GM18526 (cell line): ENCODE results near the gene NEIL3.

ENCODE experiments used
- POLR2A ChIP-seq: IDR thresholded peaks from 3 replicates; pipeline ENCODE4 v1.6.1; 2011; ENCODE audit not compliant: insufficient read length; ENCODE audit errors: extremely low read depth

Gene NEIL3

GRCh38 chr4:177290780-177291179, 18.9 kb upstream of the NEIL3 start:
- no peak for TF ChIP-seq POLR2A

DNA sequence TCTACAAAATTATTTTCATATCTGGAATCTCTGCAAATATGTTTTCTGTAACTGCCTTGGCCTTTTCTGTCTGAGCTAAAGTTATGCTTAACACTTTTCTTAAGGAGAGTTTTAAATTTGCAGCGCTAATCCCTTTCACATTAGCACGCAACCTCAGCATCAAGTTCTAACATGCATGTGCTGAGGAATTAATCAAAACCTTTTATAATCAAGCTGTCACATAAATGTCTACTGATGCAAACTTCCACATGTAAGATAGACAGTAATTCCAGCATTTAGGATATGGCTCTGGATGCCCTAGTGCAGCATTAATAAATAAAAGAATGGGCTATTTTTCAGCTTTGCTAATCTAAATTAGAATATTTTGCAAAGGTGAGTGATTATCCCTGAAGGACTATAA, 17.5 kb upstream of the NEIL3 start:
- no peak for TF ChIP-seq POLR2A

- no peak for TF ChIP-seq POLR2A
Measured at GRCh38 chr4:177293208-177294033, 16.3 kb upstream of the NEIL3 start.

DNA sequence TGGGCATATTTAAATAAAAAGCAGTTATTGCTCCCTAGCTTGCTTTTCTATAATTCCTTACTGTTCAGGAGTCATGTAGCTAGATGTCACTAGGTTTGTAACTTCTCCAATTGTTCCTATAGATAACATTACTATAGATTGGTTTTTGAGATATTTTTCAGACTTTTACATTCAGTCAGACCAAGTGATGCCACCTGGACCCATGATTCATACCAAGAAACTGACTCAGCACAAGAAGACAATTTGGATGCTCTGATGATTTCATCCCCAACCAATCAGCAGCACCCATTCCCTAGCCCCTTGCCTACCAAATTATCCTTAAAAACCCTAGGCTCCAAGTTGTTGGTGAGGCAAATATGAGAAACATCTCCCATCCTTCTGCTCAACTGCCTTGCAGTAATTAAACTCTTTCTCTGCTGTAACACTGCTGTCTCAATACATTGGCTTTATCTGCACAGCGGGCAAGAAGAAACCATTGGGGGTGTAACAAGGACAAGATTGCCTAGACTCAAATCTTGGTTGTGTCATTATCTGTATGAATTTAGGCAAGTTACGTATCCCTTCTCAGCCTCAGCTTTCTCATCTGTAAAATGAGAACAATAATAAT, 11.8 kb upstream of the NEIL3 start:
- no peak for TF ChIP-seq POLR2A

- no peak for TF ChIP-seq POLR2A
Measured at GRCh38 chr4:177301126-177301639, 8.5 kb upstream of the NEIL3 start.

DNA sequence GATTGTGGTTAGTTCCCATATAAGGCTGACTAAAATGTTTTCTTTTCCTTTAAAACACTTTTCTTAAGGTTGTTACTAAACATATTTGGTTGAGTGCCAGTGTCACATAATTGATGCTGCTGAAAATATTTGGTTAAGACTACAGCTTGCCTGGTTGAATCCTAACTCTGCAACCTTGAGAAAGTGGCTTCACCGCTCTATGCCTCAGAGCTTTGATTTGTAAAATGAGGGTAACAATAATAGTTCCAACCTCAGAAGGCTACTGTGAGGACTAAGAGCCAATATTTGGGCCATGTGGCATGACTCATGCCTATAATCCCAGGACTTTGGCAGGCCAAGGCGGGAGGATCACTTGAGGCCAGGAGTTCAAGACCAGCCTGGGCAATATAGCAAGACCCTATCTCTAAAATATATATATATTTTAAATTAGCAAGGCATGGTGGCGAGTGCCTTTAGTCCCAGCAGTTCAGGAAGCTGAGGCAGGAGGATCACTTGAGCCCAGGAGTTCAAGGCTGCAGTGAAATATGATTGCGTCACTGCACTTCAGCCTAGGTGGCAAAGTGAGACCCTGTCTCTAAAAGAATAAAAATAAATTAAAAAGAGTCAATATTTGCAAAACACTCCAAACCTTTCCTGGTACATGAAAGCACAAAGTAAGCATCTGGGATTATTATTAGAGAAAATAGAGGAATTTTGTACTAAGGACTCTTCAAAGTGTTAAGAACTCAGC, 7.1 kb upstream of the NEIL3 start:
- TF ChIP-seq POLR2A = no peak

GRCh38 chr4:177304094-177304493, 5.6 kb upstream of the NEIL3 start:
- no peak for TF ChIP-seq POLR2A

GRCh38 chr4:177308125-177308524, 1.5 kb upstream of the NEIL3 start:
- no peak for TF ChIP-seq POLR2A

DNA sequence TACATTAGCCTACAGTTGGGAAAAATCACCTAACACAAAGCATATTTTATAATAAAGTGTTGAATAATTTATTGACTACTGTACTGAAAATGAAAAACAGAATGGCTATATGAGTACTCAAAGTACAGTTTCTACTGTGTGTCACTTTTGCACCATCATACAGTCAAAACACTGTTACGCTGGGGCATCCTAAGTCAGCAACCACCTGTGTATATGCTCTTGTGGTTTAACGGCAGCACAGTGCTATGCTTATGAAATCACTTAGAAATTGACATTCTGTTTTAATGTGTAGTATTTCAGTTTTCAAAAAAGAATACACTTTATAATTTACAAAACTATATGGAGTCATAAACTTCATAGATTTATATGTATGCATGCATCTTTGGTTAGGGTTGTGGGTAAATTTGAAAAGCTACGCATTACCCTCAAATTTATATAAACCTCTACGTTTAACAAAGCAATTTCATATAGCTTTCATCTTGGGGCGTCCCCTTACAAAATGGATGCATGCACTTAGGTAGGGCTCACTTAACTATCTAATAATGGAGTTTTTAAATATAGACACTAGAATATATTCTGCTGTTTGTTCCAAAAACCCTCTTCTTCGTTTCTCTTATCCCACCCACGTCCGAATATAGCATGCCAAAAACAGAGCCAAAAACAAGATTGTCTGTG, 690 bp upstream of the NEIL3 start:
- no peak for TF ChIP-seq POLR2A

DNA sequence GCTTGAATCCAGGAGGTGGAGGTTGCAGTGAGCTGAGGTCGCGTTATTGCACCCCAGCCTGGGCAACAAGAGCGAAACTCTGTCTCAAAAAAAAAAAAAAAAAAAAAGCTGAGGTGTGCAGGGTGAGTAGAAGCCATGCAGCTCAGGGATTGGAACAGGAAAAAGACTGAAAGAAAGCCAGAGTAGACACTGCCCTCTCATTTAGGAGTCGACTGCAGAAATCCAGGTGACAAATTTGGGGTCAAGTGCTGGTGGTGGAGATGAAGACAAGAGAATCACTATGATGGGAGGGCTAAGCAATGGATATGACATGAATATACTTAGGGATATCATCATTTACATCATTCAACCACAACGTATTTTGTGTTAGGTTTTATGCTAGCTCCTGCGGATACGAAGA, 1.9 kb downstream of the NEIL3 start:
- TF ChIP-seq POLR2A = no peak

- no peak for TF ChIP-seq POLR2A
Measured at GRCh38 chr4:177313263-177313662, 3.6 kb downstream of the NEIL3 start.

- TF ChIP-seq POLR2A = no peak
Measured at GRCh38 chr4:177315767-177316464, 6.2 kb downstream of the NEIL3 start.

- no peak for TF ChIP-seq POLR2A
Measured at GRCh38 chr4:177320721-177321120, 11.0 kb downstream of the NEIL3 start.

- TF ChIP-seq POLR2A = no peak
Measured at GRCh38 chr4:177321647-177322046, 12.0 kb downstream of the NEIL3 start.

DNA sequence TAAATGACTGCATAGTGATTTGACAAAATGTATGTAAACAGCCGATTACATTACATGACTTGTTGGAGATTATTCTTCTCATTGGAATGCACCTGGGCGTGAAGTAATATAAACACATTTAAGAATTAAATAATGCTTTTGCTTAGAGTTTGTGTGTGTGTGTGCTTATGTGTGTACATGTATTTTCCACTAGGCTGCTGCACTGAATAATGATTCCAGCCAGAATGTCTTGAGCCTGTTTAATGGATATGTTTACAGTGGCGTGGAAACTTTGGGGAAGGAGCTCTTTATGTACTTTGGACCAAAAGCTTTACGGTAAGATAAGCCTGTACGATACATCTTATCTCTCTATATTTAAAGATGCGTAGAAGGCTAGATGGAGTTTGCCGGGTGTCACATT, 12.6 kb downstream of the NEIL3 start:
- TF ChIP-seq POLR2A = no peak
